Fibroblast of lung (primary cell): ENCODE measurements around the gene UBE2M. TPM values are rescaled to one million over a fixed set of nuclear protein-coding genes. Genes with fewer than 3 reads are reported as not detected.

Experiments used
- DNase-seq, 2 donors: peaks; one replicate each; pipeline versions ENCODE4 v3.0.0 to v3.0.0-alpha.2; 2010; ENCODE audit warnings: low read depth in 2 of 2
- H2AFZ ChIP-seq: 2 replicates; pipeline ENCODE4 v1.5.1; 2012; ENCODE audit warnings: low read length, control low read depth, inconsistent platforms
- H3K27ac ChIP-seq: 2 replicates; pipeline ENCODE4 v1.5.1; 2011; ENCODE audit warnings: low read length, control low read depth; ENCODE audit not compliant: insufficient read depth
- H3K27me3 ChIP-seq: 2 replicates; pipeline ENCODE4 v1.5.1; 2011; ENCODE audit warnings: mild to moderate bottlenecking, low read length; ENCODE audit not compliant: control insufficient read depth, insufficient read depth
- H3K36me3 ChIP-seq: 2 replicates; pipeline ENCODE4 v1.5.1; 2011; ENCODE audit warnings: low read length; ENCODE audit not compliant: control insufficient read depth, insufficient read depth
- H3K4me1 ChIP-seq: 2 replicates; pipeline ENCODE4 v1.5.1; 2011; ENCODE audit warnings: low read length; ENCODE audit not compliant: control insufficient read depth, insufficient read depth; ENCODE audit errors: extremely low read depth
- H3K4me2 ChIP-seq: 2 replicates; pipeline ENCODE4 v1.5.1; 2011; ENCODE audit warnings: low read length, control low read depth; ENCODE audit not compliant: insufficient read depth; ENCODE audit errors: extremely low read depth
- H3K4me3 ChIP-seq, 4 experiments: fragments of 200-600 bp in 1 of 4; sonication (generic) in 1 of 4; replicated peaks in 1 of 4; 2 replicates each; pipeline ENCODE4 v1.5.1; 2011 to 2016; ENCODE audit warnings: low read length in 4 of 4, low read depth in 3 of 4, mild to moderate bottlenecking in 3 of 4, control low read depth in 2 of 4, inconsistent platforms in 1 of 4, mixed read lengths in 1 of 4; ENCODE audit not compliant: insufficient read depth in 1 of 4; ENCODE audit errors: control extremely low read depth in 1 of 4
- H3K79me2 ChIP-seq: 2 replicates; pipeline ENCODE4 v1.5.1; 2012; ENCODE audit warnings: mild to moderate bottlenecking, low read length, inconsistent platforms; ENCODE audit not compliant: control insufficient read depth, insufficient read depth
- H3K9ac ChIP-seq: 2 replicates; pipeline ENCODE4 v1.5.1; 2011; ENCODE audit warnings: mild to moderate bottlenecking, low read length, control low read depth; ENCODE audit not compliant: insufficient read depth
- H3K9me3 ChIP-seq: 2 replicates; pipeline ENCODE4 v1.5.1; 2012; ENCODE audit warnings: low read depth, low read length; ENCODE audit not compliant: control insufficient read depth, insufficient read depth
- H4K20me1 ChIP-seq: 2 replicates; pipeline ENCODE4 v1.5.1; 2011; ENCODE audit warnings: low read length; ENCODE audit not compliant: control insufficient read depth, insufficient read depth; ENCODE audit errors: extremely low read depth
- EZH2 ChIP-seq: IDR thresholded peaks from 2 replicates; pipeline ENCODE4 v1.5.1; 2012; ENCODE audit warnings: low read length, control low read depth, mild to moderate bottlenecking; ENCODE audit errors: missing control alignments
- polyA plus RNA-seq, 2 donors: library from polyadenylated mRNA; depleted of rRNA in 1 of 2; stranded (reverse) in 1 of 2; unstranded in 1 of 2; fragments of >200 nt; gene quantifications; 2 replicates each; pipeline ENCODE4 v1.2.1, GENCODE V29; 2011 to 2012; ENCODE audit warnings: missing spikeins in 1 of 2
- total RNA-seq: library from RNA; depleted of rRNA; stranded (reverse); fragments of >200 nt; gene quantifications from 2 replicates; pipeline ENCODE4 v1.2.1, GENCODE V29; 2014
- TF ChIP-seq, protein P1 (sequence below), 2 donors: IDR thresholded peaks in 1 of 2; conservative IDR thresholded peaks in 1 of 2; 1 replicate in 1 of 2; 2 replicates in 1 of 2; pipeline ENCODE4 v1.5.1; 2011 to 2012; ENCODE audit warnings: low read length in 2 of 2, control low read depth in 1 of 2, inconsistent platforms in 1 of 2, low read depth in 1 of 2, mild to moderate bottlenecking in 1 of 2

Gene UBE2M
- total and polyA plus RNA-seq, 2 donors (not counting 1 experiment from before 2014, with no cell fraction given) = 73.6 to 73.7 TPM

DNA sequence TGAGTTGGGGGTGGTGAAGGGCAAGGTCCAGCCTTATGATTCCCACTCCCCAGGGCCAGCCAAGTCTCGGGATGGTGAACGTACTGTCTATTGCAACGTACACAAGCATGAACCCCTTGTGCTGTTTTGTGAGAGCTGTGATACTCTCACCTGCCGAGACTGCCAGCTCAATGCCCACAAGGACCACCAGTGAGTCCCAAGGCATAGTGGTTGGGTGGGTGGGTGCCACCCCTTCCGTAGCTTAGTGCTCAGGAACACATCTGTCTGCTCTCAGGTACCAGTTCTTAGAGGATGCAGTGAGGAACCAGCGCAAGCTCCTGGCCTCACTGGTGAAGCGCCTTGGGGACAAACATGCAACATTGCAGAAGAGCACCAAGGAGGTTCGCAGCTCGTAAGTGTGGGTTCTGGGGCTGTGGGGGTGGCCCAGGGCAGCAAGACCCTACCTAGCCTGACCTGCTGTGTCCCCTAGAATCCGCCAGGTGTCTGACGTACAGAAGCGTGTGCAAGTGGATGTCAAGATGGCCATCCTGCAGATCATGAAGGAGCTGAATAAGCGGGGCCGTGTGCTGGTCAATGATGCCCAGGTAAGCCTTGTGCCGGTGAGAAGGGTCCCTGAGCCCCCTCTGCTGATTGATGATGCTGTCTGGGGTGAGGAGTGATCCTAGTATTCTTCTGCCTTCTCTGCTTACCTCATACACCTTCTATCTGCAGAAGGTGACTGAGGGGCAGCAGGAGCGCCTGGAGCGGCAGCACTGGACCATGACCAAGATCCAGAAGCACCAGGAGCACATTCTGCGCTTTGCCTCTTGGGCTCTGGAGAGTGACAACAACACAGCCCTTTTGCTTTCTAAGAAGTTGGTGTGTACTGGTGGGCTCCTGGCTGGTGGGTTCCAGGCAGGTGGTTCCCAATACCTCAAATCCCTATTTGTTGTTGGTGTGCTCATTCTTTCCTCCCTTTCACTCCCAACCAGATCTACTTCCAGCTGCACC lies 10.8 kb downstream of the UBE2M start:
- Histone ChIP-seq H3K4me1 (peaks cover 9% of the 10 kb centered on the region), H3K27ac (no peak overlapping the region), H3K36me3 (peaks cover 54% of the 10 kb centered on the region), H3K9me3 (no peaks in the 10 kb centered on the region), H4K20me1 (peaks cover 7% of the 10 kb centered on the region), H3K9ac (no peak overlapping the region), H3K4me2 (peak overlapping the region; percentile 15), H2AFZ (no peak overlapping the region), H3K79me2 (peaks cover 50% of the 10 kb centered on the region), H3K27me3 (no peaks in the 10 kb centered on the region), H3K4me3 (peak overlapping the region in 2 of 4 experiments; percentile 6 to 14)
- DNase-seq = no peak
- TF ChIP-seq EZH2 = no peak
- TF ChIP-seq, protein P1, sequence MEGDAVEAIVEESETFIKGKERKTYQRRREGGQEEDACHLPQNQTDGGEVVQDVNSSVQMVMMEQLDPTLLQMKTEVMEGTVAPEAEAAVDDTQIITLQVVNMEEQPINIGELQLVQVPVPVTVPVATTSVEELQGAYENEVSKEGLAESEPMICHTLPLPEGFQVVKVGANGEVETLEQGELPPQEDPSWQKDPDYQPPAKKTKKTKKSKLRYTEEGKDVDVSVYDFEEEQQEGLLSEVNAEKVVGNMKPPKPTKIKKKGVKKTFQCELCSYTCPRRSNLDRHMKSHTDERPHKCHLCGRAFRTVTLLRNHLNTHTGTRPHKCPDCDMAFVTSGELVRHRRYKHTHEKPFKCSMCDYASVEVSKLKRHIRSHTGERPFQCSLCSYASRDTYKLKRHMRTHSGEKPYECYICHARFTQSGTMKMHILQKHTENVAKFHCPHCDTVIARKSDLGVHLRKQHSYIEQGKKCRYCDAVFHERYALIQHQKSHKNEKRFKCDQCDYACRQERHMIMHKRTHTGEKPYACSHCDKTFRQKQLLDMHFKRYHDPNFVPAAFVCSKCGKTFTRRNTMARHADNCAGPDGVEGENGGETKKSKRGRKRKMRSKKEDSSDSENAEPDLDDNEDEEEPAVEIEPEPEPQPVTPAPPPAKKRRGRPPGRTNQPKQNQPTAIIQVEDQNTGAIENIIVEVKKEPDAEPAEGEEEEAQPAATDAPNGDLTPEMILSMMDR (conservative IDR thresholded peaks at IDR 0.05 in 1 of 2, IDR thresholded peaks at IDR 0.05 in 1 of 2; ENCODE audit: low read depth in 1 of 2, low read length in 2 of 2) = no peak

DNA sequence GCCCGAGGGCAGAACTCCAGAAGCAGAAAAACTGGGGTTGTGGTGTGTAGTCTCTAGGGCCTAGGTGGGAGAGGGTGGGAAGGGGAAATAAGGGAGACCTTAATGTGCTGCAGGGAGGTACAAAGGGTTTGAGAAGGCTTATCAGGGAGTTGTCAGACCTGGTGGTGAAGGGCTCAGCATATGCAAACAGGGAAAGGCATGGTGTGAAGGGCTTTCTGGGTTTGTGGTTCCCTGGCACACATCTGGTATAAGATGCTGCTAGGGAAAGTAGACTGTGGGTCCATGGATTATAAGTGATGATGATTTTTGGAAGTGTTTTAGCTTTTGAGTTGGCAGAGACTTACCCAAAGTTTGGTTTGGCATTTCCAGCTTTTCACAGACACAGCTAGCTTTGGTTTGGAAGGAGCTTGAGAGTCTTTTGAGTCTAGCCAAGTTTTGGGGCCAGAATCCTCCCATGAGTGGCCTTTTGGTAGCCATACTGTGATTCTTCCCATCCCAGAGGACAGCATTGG lies 12.3 kb downstream of the UBE2M start:
- Histone ChIP-seq H3K9me3 (no peaks in the 10 kb centered on the region), H3K79me2 (peaks cover 50% of the 10 kb centered on the region), H3K4me2 (peak overlapping the region; percentile 72), H3K4me1 (peaks cover 9% of the 10 kb centered on the region), H3K27me3 (no peaks in the 10 kb centered on the region), H4K20me1 (peaks cover 7% of the 10 kb centered on the region), H2AFZ (no peak overlapping the region), H3K4me3 (peak overlapping the region; percentile 90 to 96 (median 94)), H3K9ac (peak overlapping the region; percentile 71), H3K36me3 (peaks cover 39% of the 10 kb centered on the region), H3K27ac (peak overlapping the region; percentile 20)
- TF ChIP-seq, protein P1 (conservative IDR thresholded peaks at IDR 0.05 in 1 of 2, IDR thresholded peaks at IDR 0.05 in 1 of 2; ENCODE audit: low read depth in 1 of 2, low read length in 2 of 2) = no peak
- TF ChIP-seq EZH2 = no peak
- DNase-seq = no peak

DNA sequence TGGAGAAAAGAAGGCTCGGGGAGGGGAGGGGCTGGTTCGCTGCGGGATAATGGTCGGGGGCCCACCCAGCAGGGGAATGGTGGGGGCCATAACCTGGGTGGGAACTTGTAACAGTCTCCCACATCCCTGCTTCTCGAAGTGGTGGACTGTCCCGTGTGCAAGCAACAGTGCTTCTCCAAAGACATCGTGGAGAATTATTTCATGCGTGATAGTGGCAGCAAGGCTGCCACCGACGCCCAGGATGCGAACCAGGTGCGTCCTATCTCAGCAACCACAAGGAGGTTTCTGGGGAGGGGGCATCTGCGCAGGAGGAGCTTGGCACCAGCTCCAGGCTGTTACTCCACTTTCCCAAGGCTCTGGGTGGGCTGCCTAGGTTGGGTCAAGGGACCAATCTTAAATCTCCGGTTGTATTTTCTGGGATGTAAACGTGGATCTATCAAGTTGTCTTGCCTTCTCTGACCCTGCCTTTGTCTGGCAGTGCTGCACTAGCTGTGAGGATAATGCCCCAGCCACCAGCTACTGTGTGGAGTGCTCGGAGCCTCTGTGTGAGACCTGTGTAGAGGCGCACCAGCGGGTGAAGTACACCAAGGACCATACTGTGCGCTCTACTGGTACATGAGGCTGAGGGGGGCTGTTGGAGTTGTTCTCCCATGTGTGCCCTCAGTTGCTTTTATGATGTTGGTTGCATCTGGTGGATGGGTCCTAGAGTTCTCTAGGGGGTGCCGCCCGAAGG lies 13.0 kb downstream of the UBE2M start:
- H2AFZ ChIP-seq = no peak overlapping the region
- H3K36me3 ChIP-seq = peaks cover 34% of the 10 kb centered on the region
- TF ChIP-seq, protein P1 (conservative IDR thresholded peaks at IDR 0.05 in 1 of 2, IDR thresholded peaks at IDR 0.05 in 1 of 2; ENCODE audit: low read depth in 1 of 2, low read length in 2 of 2) = no peak
- no peak for TF ChIP-seq EZH2
- H3K4me1 ChIP-seq = peaks cover 9% of the 10 kb centered on the region
- H3K4me2 ChIP-seq = peak overlapping the region; percentile 72
- H3K9me3 ChIP-seq = no peaks in the 10 kb centered on the region
- peaks cover 7% of the 10 kb centered on the region for H4K20me1 ChIP-seq
- H3K79me2 ChIP-seq = peaks cover 50% of the 10 kb centered on the region
- H3K27ac ChIP-seq = peak overlapping the region; percentile 59
- H3K9ac ChIP-seq = peak overlapping the region; percentile 71
- no peaks in the 10 kb centered on the region for H3K27me3 ChIP-seq
- no peak for DNase-seq
- peak overlapping the region; percentile 90 to 96 (median 94) for H3K4me3 ChIP-seq
